Thyroid gland (tissue), 4 donors: ENCODE measurements around the gene ATP5F1D.

Experiments
- CTCF ChIP-seq, 6 experiments: fragments of 200-600 bp in 3 of 6; fragments of 450-650 bp in 3 of 6; sonication (generic) in 3 of 6; IDR thresholded peaks; one replicate each; pipeline ENCODE4 v1.5.1; 2016 to 2019; ENCODE audit warnings: antibody characterized with exemption in 6 of 6, mild to moderate bottlenecking in 2 of 6, inconsistent platforms in 1 of 6, moderate library complexity in 1 of 6
- POLR2A ChIP-seq, 2 donors: fragments of 450-650 bp; IDR thresholded peaks; one replicate each; pipeline ENCODE4 v1.6.1; 2017; ENCODE audit warnings: antibody characterized with exemption in 2 of 2, mild to moderate bottlenecking in 2 of 2, moderate library complexity in 1 of 2

GRCh38 chr19:1226227-1226518, 15.4 kb upstream of the ATP5F1D start:
- TF ChIP-seq CTCF (IDR thresholded peaks at IDR 0.05) = no peak
- no peak for TF ChIP-seq POLR2A (IDR thresholded peaks at IDR 0.05)
